ENCODE measurements around the gene ESYT2. TPM values are rescaled to one million over a fixed set of nuclear protein-coding genes. Genes with fewer than 3 reads are reported as not detected.
A peak's percentile ranks its signal among the peaks of the same experiment; 100 is the strongest.

ESYT2 gene
- polyA plus RNA-seq, 3 donors = 14.0 to 24.1 (median 22.0) TPM

GRCh38 chr7:158746957-158747356 lies 82.4 kb downstream of the ESYT2 start:
- Histone ChIP-seq H3K36me3 (replicated peaks in 1 of 2; ENCODE audit: control insufficient read depth in 1 of 2, insufficient read depth in 2 of 2, low read length in 2 of 2) (peaks cover 51 to 88% of the 10 kb centered on the region in 2 donors), H3K27ac (ENCODE audit: low read depth in 1 of 2, low read length in 2 of 2) (no peak overlapping the region), H3K79me2 (ENCODE audit: insufficient read depth, low read length) (no peaks in the 10 kb centered on the region), H3K4me1 (ENCODE audit: control insufficient read depth in 1 of 2, insufficient read depth in 2 of 2, low read length in 2 of 2) (no peaks in the 10 kb centered on the region), H3K9me3 (replicated peaks in 1 of 2; ENCODE audit: control insufficient read depth in 1 of 2, insufficient read depth in 1 of 2, low read length in 2 of 2) (no peaks in the 10 kb centered on the region), H3K9ac (ENCODE audit: insufficient read depth, low read length, poor library complexity, severe bottlenecking) (no peak overlapping the region), H3K4me2 (replicated peaks; ENCODE audit: extremely low read depth, low read length, poor library complexity, severe bottlenecking) (no peak overlapping the region), H3K27me3 (ENCODE audit: control insufficient read depth in 2 of 2, insufficient read depth in 2 of 2, low read length in 2 of 2) (no peaks in the 10 kb centered on the region), H2AFZ (ENCODE audit: insufficient read depth, low read depth, low read length, poor library complexity, severe bottlenecking) (no peak overlapping the region), H3K4me3 (replicated peaks in 1 of 3; ENCODE audit: low read depth in 2 of 3, low read length in 3 of 3) (no peak overlapping the region), H4K20me1 (ENCODE audit: insufficient read depth, low read length) (no peaks in the 10 kb centered on the region)
- Mint-ChIP-seq H3K9me3 (no peaks in the 10 kb centered on the region), H3K27me3 (ENCODE audit: low read depth in 3 of 3) (no peaks in the 10 kb centered on the region), H3K36me3 (peaks cover 62 to 87% of the 10 kb centered on the region in 2 donors), H3K27ac (peak overlapping the region in 2 of 7 donors; percentile 37 to 52), H3K4me3 (no peak overlapping the region), H3K4me1 (peaks cover 2% of the 10 kb centered on the region)
- 88% methylated on average over 8 of the region's 9 CpGs for WGBS (ENCODE audit: insufficient coverage)
- no peak for TF ChIP-seq CTCF (IDR thresholded peaks at IDR 0.05)
- intact Hi-C loops (cut with micrococcal nuclease) = no loop called here
- DNase-seq = no peak

GRCh38 chr7:158745057-158745715 lies 84.1 kb downstream of the ESYT2 start:
- H3K36me3 Mint-ChIP-seq = peaks cover 72 to 97% of the 10 kb centered on the region in 2 donors
- H3K9me3 Mint-ChIP-seq = no peaks in the 10 kb centered on the region

More at GRCh38 chr7:158745057-158745715, 84.1 kb downstream of the ESYT2 start:
- Mint-ChIP-seq H3K27ac (peak overlapping the region in 2 of 7 donors; percentile 15 to 36), H3K27me3 (ENCODE audit: low read depth in 3 of 3) (no peaks in the 10 kb centered on the region), H3K4me1 (peaks cover 11% of the 10 kb centered on the region), H3K4me3 (no peak overlapping the region)
- TF ChIP-seq CTCF (IDR thresholded peaks at IDR 0.05) = no peak
- DNase-seq = no peak
- Histone ChIP-seq H3K9me3 (replicated peaks in 1 of 2; ENCODE audit: control insufficient read depth in 1 of 2, insufficient read depth in 1 of 2, low read length in 2 of 2) (no peaks in the 10 kb centered on the region), H4K20me1 (ENCODE audit: insufficient read depth, low read length) (no peaks in the 10 kb centered on the region), H3K4me2 (replicated peaks; ENCODE audit: extremely low read depth, low read length, poor library complexity, severe bottlenecking) (no peak overlapping the region), H3K4me3 (replicated peaks in 1 of 3; ENCODE audit: low read depth in 2 of 3, low read length in 3 of 3) (no peak overlapping the region), H3K27me3 (ENCODE audit: control insufficient read depth in 2 of 2, insufficient read depth in 2 of 2, low read length in 2 of 2) (no peaks in the 10 kb centered on the region), H3K9ac (ENCODE audit: insufficient read depth, low read length, poor library complexity, severe bottlenecking) (no peak overlapping the region), H3K79me2 (ENCODE audit: insufficient read depth, low read length) (no peaks in the 10 kb centered on the region), H2AFZ (ENCODE audit: insufficient read depth, low read depth, low read length, poor library complexity, severe bottlenecking) (no peak overlapping the region), H3K27ac (ENCODE audit: low read depth in 1 of 2, low read length in 2 of 2) (no peak overlapping the region), H3K36me3 (replicated peaks in 1 of 2; ENCODE audit: control insufficient read depth in 1 of 2, insufficient read depth in 2 of 2, low read length in 2 of 2) (peaks cover 57 to 95% of the 10 kb centered on the region in 2 donors), H3K4me1 (ENCODE audit: control insufficient read depth in 1 of 2, insufficient read depth in 2 of 2, low read length in 2 of 2) (peaks cover 9 to 10% of the 10 kb centered on the region in 2 donors)
- WGBS (ENCODE audit: insufficient coverage) = 100% methylated on average over 1 of the region's 10 CpGs
- intact Hi-C loops (cut with micrococcal nuclease) = no loop called here

Data from CD14-positive monocyte (primary cell).